ENCODE results near the gene GALNT15. TPM values are rescaled to one million over a fixed set of nuclear protein-coding genes. Genes with fewer than 3 reads are reported as not detected.

Gene GALNT15
- total and polyA plus RNA-seq, 2 of the 4 experiments (the other 2 are of a cell fraction) = 12.8 to 19.7 TPM

- Histone ChIP-seq H2BK5ac (ENCODE audit: low read depth, low read length, poor library complexity, severe bottlenecking) (no peak overlapping the region), H3K56ac (ENCODE audit: extremely low read depth, insufficient read depth, low read length) (no peak overlapping the region), H3K4me2 (ENCODE audit: low read depth, low read length) (no peak overlapping the region), H3K79me1 (ENCODE audit: low read depth in 1 of 2, low read length in 2 of 2) (no peaks in the 10 kb centered on the region), H3K23ac (ENCODE audit: low read depth, low read length) (no peak overlapping the region), H3K4me3 (ENCODE audit: insufficient read depth, low read depth, low read length) (no peak overlapping the region), H3K27me3 (ENCODE audit: control insufficient read depth, insufficient read depth, low read length) (no peaks in the 10 kb centered on the region), H3K27ac (ENCODE audit: insufficient read depth, low read length) (no peak overlapping the region), H2BK120ac (ENCODE audit: low read depth, low read length) (no peak overlapping the region), H2BK15ac (ENCODE audit: low read depth, low read length) (no peak overlapping the region), H4K91ac (ENCODE audit: insufficient read depth, low read depth, low read length) (no peak overlapping the region), H2AK9ac (replicated peaks; ENCODE audit: low read depth, low read length, poor library complexity) (no peak overlapping the region), H3K4me1 (ENCODE audit: control insufficient read depth, insufficient read depth, low read length) (peaks cover 17% of the 10 kb centered on the region), H4K5ac (ENCODE audit: low read depth, low read length) (no peak overlapping the region), H3K18ac (ENCODE audit: low read depth, low read length) (no peak overlapping the region), H3K9me3 (ENCODE audit: control insufficient read depth, insufficient read depth, low read length) (0 out of 2 replicates have a peak, but pooled peaks cover 2% of the 10 kb centered on the region), H3K14ac (replicated peaks; ENCODE audit: low read depth, low read length) (no peak overlapping the region), H4K8ac (ENCODE audit: low read depth in 2 of 2, low read length in 2 of 2) (no peak overlapping the region), H3K36me3 (ENCODE audit: control insufficient read depth, insufficient read depth, low read length) (no peaks in the 10 kb centered on the region), H3K9ac (ENCODE audit: low read depth, low read length) (no peak overlapping the region), H2AFZ (replicated peaks; ENCODE audit: low read length, poor library complexity) (no peak overlapping the region), H3K9me1 (ENCODE audit: insufficient read depth, low read length) (peaks cover 10% of the 10 kb centered on the region), H2AK5ac (ENCODE audit: low read depth, low read length) (no peak overlapping the region), H3K4ac (ENCODE audit: low read depth, low read length) (no peak overlapping the region), H2BK20ac (ENCODE audit: low read depth, low read length) (no peak overlapping the region), H4K20me1 (ENCODE audit: insufficient read depth, low read length) (no peaks in the 10 kb centered on the region)
- no peak for DNase-seq
- in situ Hi-C loops (cut with MboI; ENCODE audit: low sequenced_read_pairs) (no loop called here), intact Hi-C loops (cut with micrococcal nuclease) (no loop called here), dilution Hi-C loops (cut with HindIII; ENCODE audit: low sequenced_read_pairs, unreplicated experiment) (no loop called here)
- WGBS, 2 experiments (ENCODE audit: extremely low coverage in 2 of 2, insufficient read length in 1 of 2) = no CpG with 5 or more reads among the region's 2 CpGs
- TF ChIP-seq USF2 (IDR thresholded peaks at IDR 0.05; ENCODE audit: low read depth, low read length) = no peak
- TF ChIP-seq NFE2L2 (IDR thresholded peaks at IDR 0.05; ENCODE audit: low read depth, low read length) = no peak
- TF ChIP-seq RFX5 (IDR thresholded peaks at IDR 0.05; ENCODE audit: low read depth, low read length) = no peak
- TF ChIP-seq POLR2A (IDR thresholded peaks at IDR 0.05; ENCODE audit: low read depth, low read length) = no peak
- no peak for TF ChIP-seq SMC3 (IDR thresholded peaks at IDR 0.05; ENCODE audit: low read depth, low read length)
- no peak for TF ChIP-seq ELK1 (IDR thresholded peaks at IDR 0.05; ENCODE audit: borderline replicate concordance, low read depth, low read length)
- TF ChIP-seq FOS (IDR thresholded peaks at IDR 0.05; ENCODE audit: low read depth, low read length) = no peak
- no peak for TF ChIP-seq RAD21 (IDR thresholded peaks at IDR 0.05; ENCODE audit: low read length)
- TF ChIP-seq MAFK (IDR thresholded peaks at IDR 0.05; ENCODE audit: low read depth, low read length) = no peak
- TF ChIP-seq MAZ (IDR thresholded peaks at IDR 0.05; ENCODE audit: borderline replicate concordance, low read depth, low read length) = no peak
- TF ChIP-seq RCOR1 (IDR thresholded peaks at IDR 0.05; ENCODE audit: insufficient replicate concordance, low read length) = no peak
- no peak for TF ChIP-seq CHD1 (IDR thresholded peaks at IDR 0.05; ENCODE audit: low read depth, low read length)
- TF ChIP-seq CTCF (conservative IDR thresholded peaks at IDR 0.05; ENCODE audit: low read depth, low read length) = no peak
- POLR2A ChIA-PET (ENCODE audit: unreplicated experiment) = no interaction called here
- ATAC-seq (ENCODE audit: low read depth) = no peak
- CTCF ChIA-PET = interaction anchor here (0.6 kb wide), 1 partner anchor 296 kb away, joined by 3 read pairs; no protein-coding TSS in a partner anchor
- no TSS peak for BruUV-seq (replicated peaks)
Observed at GRCh38 chr3:16145176-16145575, 29.3 kb upstream of the GALNT15 start.
